OCI-LY7 (cell line): ENCODE results near the gene PLXNB2.

ENCODE experiments used
- CTCF ChIP-seq: fragments of 200-600 bp; sonication (generic); conservative IDR thresholded peaks from 2 replicates; pipeline ENCODE4 v1.5.1; 2014; ENCODE audit warnings: mild to moderate bottlenecking, antibody characterized with exemption, low read length, moderate library complexity, mixed read lengths
- EZH2phosphoT487 ChIP-seq: fragments of 200-600 bp; sonication (generic); IDR thresholded peaks from 2 replicates; pipeline ENCODE4 v1.6.1; 2018; ENCODE audit warnings: low read depth, borderline replicate concordance, mild to moderate bottlenecking, mixed run types, antibody characterized with exemption, low read length, moderate library complexity, mixed read lengths

DNA sequence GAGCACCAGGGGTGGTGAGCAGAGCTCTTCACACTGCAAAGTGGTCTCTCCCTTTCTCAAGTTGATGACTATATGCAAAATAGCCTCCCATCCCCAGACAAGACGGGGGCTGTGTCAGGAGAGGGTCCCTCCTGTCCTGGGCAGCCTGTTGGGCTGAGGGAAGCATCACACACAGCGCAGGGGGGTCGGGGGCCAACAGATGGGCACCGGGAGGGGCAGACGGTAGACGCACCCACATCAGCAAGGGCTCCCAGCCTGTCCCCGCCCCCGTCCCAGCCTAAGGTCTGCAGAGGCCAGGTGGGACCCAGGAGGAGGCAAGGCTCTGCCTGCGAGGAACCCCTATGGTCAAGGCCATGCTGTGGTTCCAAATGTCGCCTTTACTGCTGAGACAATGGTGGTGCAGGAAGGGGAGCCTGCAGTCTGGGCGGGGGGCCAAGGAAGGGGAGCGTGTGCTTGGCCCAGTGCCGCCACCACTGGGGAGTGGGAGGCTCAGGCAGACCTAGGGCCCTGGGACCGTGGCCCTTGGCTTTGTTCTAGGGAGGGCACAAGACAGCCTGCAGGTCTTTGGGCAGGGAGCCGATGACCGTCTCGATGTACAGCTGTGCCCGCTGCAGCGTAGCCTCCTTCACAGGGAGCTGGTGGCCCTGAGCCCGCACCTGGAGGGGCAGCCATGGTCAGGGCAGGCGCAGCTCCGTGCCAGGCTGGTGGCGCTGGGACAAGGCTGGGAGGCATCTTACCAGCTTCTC, 4.3 kb upstream of the PLXNB2 start:
- TF ChIP-seq CTCF = no peak
- TF ChIP-seq EZH2phosphoT487 = no peak
